Measurements from ENCODE around the gene TSTD2.

GRCh38 chr9:97572196-97572891, 60.8 kb downstream of the TSTD2 start:
- TF ChIP-seq CTCF (IDR thresholded peaks at IDR 0.05) (no peak), POLR2A (IDR thresholded peaks at IDR 0.05) (no peak)

Data from esophagus squamous epithelium (tissue), 4 donors.